GM21447 (cell line): ENCODE measurements around the gene PAQR4.
"Not testable (repeated sequence)": the region's sequence is repeated elsewhere in the genome, so short reads cannot be mapped to it uniquely, and the experiment has no call there.

ENCODE experiments used
- ATAC-seq: cut with Tn5 transposase; IDR thresholded peaks from one replicate; pipeline ENCODE4 v1.9.1; 2021; ENCODE audit not compliant: unreplicated experiment

The PAQR4 gene

GRCh38 chr16:2943716-2944115 lies 25.4 kb upstream of the PAQR4 start:
- ATAC-seq = not testable (repeated sequence)

- no peak for ATAC-seq
Measured at GRCh38 chr16:2946649-2947048, 22.5 kb upstream of the PAQR4 start.

GRCh38 chr16:2948807-2949704 lies 20.1 kb upstream of the PAQR4 start:
- no peak for ATAC-seq

GRCh38 chr16:2949705-2950352 lies 19.3 kb upstream of the PAQR4 start:
- ATAC-seq = no peak

GRCh38 chr16:2950353-2950724 lies 18.8 kb upstream of the PAQR4 start:
- no peak for ATAC-seq

GRCh38 chr16:2950773-2951172 lies 18.4 kb upstream of the PAQR4 start:
- no peak for ATAC-seq

GRCh38 chr16:2952679-2953078 lies 16.5 kb upstream of the PAQR4 start:
- no peak for ATAC-seq

GRCh38 chr16:2953706-2954627 lies 15.2 kb upstream of the PAQR4 start:
- no peak for ATAC-seq

GRCh38 chr16:2954656-2955381 lies 14.3 kb upstream of the PAQR4 start:
- ATAC-seq = no peak

GRCh38 chr16:2955438-2955778 lies 13.7 kb upstream of the PAQR4 start:
- no peak for ATAC-seq

- ATAC-seq = no peak
Measured at GRCh38 chr16:2955779-2956578, 13.2 kb upstream of the PAQR4 start.

GRCh38 chr16:2956579-2956956 lies 12.6 kb upstream of the PAQR4 start:
- no peak for ATAC-seq

GRCh38 chr16:2959206-2959605 lies 9.9 kb upstream of the PAQR4 start:
- ATAC-seq = no peak

GRCh38 chr16:2960183-2961010 lies 8.8 kb upstream of the PAQR4 start:
- no peak for ATAC-seq

- no peak for ATAC-seq
Measured at GRCh38 chr16:2962334-2963073, 6.6 kb upstream of the PAQR4 start.

GRCh38 chr16:2963074-2963722 lies 6.0 kb upstream of the PAQR4 start:
- no peak for ATAC-seq

GRCh38 chr16:2963723-2964474 lies 5.2 kb upstream of the PAQR4 start, which contains the start of gene KREMEN2:
KREMEN2 (plus strand) TSS chr16:2964275; CDS start chr16:2964521, 246 bp downstream.
- no peak for ATAC-seq
